Measurements from ENCODE around the gene BAIAP2.

Gene BAIAP2

GRCh38 chr17:81049973-81050551 lies 15.1 kb downstream of the BAIAP2 start:
- no peak for DNase-seq (ENCODE audit: low spot score)
- TF ChIP-seq, protein P1, sequence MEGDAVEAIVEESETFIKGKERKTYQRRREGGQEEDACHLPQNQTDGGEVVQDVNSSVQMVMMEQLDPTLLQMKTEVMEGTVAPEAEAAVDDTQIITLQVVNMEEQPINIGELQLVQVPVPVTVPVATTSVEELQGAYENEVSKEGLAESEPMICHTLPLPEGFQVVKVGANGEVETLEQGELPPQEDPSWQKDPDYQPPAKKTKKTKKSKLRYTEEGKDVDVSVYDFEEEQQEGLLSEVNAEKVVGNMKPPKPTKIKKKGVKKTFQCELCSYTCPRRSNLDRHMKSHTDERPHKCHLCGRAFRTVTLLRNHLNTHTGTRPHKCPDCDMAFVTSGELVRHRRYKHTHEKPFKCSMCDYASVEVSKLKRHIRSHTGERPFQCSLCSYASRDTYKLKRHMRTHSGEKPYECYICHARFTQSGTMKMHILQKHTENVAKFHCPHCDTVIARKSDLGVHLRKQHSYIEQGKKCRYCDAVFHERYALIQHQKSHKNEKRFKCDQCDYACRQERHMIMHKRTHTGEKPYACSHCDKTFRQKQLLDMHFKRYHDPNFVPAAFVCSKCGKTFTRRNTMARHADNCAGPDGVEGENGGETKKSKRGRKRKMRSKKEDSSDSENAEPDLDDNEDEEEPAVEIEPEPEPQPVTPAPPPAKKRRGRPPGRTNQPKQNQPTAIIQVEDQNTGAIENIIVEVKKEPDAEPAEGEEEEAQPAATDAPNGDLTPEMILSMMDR (IDR thresholded peaks at IDR 0.05): no peak
- Histone ChIP-seq H3K4me3 (peak overlapping the region; percentile 55), H3K27ac (peak overlapping the region in 1 of 2 donors; percentile 76)

GRCh38 chr17:81050645-81051625 lies 16.0 kb downstream of the BAIAP2 start:
- Histone ChIP-seq H3K27ac (peak overlapping the region in 1 of 2 donors; percentile 76), H3K4me3 (peak overlapping the region; percentile 55)
- no peak for DNase-seq (ENCODE audit: low spot score)
- TF ChIP-seq, protein P1 (IDR thresholded peaks at IDR 0.05): no peak

GRCh38 chr17:81052199-81052997 lies 17.4 kb downstream of the BAIAP2 start:
- TF ChIP-seq, protein P1 (IDR thresholded peaks at IDR 0.05): no peak
- Histone ChIP-seq H3K4me3 (no peak overlapping the region), H3K27ac (peak overlapping the region in 1 of 2 donors; percentile 61)
- no peak for DNase-seq (ENCODE audit: low spot score)

- H3K4me3 ChIP-seq: no peak overlapping the region
- no peak for DNase-seq (ENCODE audit: low spot score)
- TF ChIP-seq, protein P1 (IDR thresholded peaks at IDR 0.05): no peak
- H3K27ac ChIP-seq: no peak overlapping the region
Measured at GRCh38 chr17:81053041-81053970, 18.4 kb downstream of the BAIAP2 start.

GRCh38 chr17:81054308-81054707 lies 19.4 kb downstream of the BAIAP2 start:
- Histone ChIP-seq H3K27ac (no peak overlapping the region), H3K4me3 (no peak overlapping the region)
- TF ChIP-seq, protein P1 (IDR thresholded peaks at IDR 0.05): no peak
- no peak for DNase-seq (ENCODE audit: low spot score)

DNA sequence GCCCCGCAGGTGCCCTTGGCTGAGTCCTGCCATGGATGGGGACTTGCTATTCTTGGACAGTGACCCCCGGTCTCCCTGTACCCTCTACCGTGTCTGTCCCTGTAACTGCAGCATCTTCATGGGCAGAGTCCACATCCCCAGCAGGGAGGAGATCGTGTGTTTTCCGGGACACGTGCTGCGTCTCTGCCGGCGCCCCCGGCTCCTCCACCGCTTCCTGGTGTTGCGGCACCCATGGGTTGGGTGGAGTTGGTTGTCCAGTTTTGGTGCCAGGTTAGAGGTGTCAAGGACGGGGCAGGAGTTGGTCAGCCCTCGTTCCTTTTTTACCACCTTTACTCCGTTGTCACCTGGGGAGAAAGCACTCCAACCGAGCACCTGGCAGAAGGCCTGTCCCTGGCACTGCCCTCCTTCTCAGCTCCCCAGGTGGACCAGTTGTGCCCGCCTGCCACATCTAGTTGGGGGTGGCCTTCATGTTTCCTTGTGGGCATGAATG lies 20.0 kb downstream of the BAIAP2 start:
- DNase-seq (ENCODE audit: low spot score): no peak
- Histone ChIP-seq H3K27ac (no peak overlapping the region), H3K4me3 (no peak overlapping the region)
- TF ChIP-seq, protein P1 (IDR thresholded peaks at IDR 0.05): no peak

Measured in coronary artery (tissue), 2 donors.